EH (cell line): ENCODE measurements around the gene CEND1.
A peak's percentile ranks its signal among the peaks of the same experiment; 100 is the strongest.

Experiments
- DNase-seq: peaks from one replicate; pipeline ENCODE4 v3.0.0-alpha.2; 2015; ENCODE audit warnings: low read depth

The CEND1 gene

DNA sequence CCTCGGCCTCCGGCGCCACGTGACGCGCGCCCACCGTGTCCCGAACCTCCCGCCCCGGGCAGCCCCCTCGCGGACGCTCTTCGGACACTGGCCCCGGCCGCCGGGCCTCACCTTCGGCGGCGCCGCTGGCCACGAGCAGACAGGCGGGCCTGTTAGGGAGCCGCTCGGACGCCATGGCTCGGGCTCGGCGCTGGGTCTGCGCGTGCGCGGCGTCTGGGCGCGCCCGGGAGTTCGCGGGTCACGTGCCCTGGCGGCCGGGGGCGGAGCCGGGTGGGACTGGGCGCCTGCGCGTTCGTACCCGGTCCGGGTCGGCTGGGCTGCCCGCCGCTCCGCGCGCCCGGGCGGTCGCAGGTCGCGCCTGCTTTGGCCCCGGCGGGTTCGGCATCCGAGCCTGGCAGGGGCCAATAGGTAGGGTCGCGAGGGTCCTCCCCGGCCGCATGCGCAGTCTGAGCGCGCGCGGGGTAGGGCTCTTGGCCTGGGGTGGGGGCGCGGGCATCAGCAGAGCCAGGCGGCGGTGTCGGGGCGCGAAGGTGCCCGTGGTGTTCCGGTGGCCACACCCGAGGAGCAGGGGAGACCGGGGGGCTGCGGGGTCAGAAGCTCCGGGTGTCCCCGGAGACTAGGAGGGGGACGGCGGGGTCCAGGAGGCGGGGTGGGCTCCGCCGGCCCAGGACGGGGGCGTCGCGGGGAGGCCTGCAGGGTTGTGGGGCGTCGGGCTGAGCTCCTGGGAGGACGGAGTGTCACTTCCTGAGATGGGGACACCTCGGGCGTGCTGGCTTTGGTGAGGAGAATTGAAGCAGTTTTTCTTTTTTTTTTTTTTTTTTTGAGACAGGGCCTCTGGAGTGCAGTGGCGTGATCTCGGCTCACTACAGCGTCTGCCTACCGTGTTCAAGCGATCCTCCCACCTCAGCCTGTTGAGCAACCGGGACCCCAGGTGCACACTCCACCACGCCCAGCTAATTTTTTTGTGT lies 12.3 kb downstream of the CEND1 start, which contains the start of gene GATD1:
GATD1 (minus strand) TSS at position 200 of the 968 bp plus-strand sequence; CDS start at position 175, 25 bp downstream.
- DNase-seq: peak; percentile 86

DNA sequence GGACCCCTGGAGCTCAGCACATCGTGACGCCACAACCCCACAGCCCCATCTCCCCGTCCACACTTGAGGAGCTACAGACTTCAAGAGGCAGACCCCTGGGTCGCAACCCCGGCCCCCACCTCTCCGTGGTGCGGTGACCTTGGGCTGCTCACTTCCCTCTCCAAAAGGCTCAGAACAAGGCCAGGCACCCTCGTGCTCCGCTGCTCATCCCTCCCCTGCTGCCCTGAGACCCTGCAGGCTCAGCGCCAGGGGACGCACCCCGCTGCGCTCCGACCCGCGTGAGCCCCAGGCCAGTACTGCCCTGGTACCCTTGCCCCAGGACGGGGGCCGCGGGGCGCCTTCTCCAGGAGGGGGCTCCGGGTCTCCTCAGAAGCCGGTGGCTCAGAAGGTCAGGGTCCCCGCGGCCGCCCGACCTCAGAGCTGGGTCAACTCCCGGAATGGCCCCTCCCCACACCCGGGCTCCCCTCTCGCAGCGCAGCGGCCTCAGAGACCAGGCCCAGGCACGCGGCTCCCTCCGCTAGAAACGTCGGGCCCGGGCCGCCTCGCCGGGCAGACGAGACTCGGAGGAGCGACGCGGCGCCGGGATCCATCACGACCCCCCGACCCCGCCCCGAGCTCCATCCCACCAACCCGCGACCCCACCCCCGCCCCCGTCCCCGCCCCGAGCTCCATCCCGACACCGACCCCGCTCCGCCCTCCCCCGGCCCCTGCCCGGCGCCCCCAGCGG lies 13.2 kb downstream of the CEND1 start:
- DNase-seq: peak; percentile 38

DNA sequence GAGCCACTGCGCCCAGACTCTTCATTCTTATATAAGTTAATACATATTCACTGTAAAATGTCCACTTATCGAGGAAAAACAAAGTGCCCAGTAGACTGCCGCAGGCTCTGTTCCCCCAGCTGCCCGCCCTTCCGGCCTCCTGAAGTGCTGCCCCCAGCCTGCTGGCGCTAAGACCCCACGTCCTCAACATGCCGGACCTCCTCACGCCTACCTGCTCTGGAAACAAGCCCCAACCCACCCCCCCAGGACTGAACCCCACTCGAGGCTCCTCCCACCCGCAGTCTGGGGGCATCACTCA lies 13.7 kb downstream of the CEND1 start:
- no peak for DNase-seq

GRCh38 chr11:774873-775592 lies 14.9 kb downstream of the CEND1 start:
- DNase-seq: peak; percentile 55

DNA sequence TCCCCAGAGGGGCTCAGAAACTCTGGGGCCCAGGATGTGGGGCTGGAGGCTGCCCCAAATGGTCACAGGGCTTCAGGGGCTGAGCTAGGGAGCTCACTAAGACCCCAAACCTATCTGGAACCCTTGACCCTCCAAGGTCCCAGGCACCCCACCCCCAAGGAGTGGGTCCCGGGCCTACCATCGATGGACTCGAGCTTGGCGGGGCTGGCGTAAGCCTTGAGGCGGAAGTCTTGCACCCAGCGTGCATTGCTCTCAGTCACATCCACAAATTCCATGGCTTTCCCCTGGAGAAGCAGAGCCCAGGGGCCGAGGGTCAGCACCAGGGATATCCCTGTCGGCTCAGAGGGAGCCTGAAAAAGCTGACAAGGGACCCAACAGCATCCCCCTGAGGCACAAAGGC lies 16.1 kb downstream of the CEND1 start:
- DNase-seq: no peak

- DNase-seq: no peak
Measured at GRCh38 chr11:773425-773824, 16.5 kb downstream of the CEND1 start.

DNA sequence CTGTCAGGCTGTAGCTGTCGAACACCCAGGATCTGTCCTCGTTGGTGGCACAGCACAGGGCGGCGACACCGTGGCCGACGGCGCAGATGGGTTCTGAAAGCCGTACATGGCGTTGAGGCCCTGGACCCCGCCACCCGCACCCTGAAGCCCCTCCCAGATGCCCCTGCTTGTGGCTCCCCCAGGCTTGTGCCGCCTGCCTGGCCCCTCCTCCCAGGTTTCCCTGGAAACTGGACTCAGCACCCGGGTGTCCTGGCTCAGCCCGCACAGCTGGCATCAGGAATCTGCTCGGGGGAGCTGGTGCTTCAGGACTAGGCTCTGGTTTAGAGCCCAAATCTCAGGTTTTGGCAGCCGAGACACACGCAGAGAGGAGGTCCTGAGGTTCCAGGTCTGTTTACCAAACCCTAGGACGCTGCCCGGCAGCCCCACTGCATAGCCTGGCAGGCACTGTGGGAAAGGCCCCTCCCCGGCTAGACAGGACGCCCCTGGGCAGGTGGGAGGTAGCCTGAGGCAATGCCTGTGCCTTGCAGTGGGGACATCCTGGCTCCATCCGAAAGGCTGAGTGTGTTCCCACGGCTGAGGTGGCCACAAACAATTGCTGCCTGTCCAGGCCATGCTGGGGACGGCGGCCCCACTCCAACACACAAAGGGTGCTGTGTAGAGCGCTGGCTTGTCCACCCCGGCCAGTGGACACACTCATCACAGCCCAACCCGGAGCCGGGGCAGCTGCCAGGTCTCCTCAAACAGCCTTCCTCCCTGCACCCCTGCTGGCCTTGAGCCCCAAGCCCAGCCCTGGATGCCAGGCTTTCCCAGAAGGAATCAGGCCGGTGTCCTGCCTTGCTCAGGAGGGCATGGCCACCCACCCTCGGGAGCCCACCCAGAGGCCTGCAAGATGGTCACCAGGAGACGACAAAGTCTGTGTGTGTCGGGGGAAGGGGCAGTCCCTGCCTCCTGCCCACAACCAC lies 17.2 kb downstream of the CEND1 start:
- DNase-seq: no peak

- DNase-seq: no peak
Measured at GRCh38 chr11:771617-772204, 18.2 kb downstream of the CEND1 start.

GRCh38 chr11:770642-771616 lies 19.0 kb downstream of the CEND1 start:
- no peak for DNase-seq

GRCh38 chr11:769887-770641 lies 19.8 kb downstream of the CEND1 start:
- no peak for DNase-seq

DNA sequence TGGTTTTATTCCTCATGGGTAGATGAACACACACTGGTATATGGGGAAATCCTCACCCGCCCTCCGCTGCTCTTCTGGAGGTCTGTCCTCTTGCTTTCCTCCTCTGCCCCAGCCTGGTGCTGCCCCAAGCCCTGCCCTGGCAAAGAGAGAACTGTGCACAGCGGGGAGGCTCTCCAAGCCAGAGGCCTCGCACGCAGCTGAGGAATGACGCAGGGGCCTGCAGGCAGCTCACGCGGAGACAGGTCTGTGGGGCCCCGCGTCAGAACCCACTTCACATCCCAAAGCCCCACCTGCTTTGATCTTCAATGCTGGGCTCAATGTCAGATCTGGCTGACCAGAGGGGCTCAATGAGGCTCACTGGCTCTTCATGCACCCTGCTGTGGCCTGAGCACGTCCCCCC lies 22.7 kb downstream of the CEND1 start:
- DNase-seq: no peak

GRCh38 chr11:766936-767210 lies 23.0 kb downstream of the CEND1 start:
- DNase-seq: no peak

DNA sequence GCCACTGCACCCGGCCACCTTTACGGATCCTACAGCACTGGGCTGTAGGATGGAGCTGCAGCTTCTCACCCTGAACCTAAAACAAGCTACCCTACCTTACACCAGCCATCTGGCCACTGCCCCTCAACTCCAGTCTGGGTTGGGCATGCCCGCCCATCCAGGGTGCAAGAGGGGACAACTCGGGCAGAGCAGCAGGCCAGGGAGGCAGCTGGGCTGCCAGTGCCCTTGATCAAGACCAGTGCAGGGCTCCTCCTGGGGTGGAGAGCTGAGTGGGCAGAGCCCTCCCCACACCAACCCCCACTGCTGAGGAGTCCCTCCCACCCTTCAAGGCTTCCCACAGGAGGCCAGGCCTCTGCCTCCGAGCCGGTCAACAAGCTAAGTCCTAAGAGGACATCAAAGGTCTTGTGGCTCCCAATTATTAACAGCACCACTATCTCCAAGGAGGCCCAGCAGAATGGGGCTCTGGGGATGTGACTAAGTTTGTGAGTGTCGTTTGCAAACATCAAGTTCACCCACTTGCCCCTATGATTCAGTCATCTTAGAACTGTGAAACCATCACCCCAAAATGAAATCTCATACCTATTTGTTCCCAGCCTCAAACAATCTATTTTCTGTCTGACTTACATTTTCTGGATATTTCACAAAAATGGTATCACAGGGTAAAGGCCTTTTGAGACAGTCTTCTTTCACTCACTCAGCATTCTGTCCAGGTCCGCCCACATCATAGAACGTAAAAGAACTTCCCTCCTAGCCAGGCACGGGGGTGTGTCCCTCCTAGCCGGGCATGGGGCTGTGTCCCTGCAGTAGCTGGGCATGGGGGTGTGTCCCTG lies 23.6 kb downstream of the CEND1 start:
- DNase-seq: no peak

DNA sequence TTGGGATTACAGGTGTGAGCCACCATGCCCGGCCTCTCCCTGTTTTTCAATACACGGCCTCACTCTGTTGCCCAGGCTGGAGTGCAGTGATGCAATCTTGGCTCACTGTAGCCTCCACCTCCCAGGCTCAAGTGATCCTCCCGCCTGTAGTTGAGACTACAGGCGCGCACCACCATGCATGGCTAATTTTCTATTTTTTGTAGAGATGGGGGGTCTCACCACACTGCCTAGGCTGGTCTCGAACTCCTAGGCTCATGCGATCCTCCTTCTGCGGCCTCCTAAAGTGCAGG lies 24.1 kb downstream of the CEND1 start:
- DNase-seq: no peak

- DNase-seq: peak; percentile 60
Measured at GRCh38 chr11:765025-765801, 24.7 kb downstream of the CEND1 start.

DNA sequence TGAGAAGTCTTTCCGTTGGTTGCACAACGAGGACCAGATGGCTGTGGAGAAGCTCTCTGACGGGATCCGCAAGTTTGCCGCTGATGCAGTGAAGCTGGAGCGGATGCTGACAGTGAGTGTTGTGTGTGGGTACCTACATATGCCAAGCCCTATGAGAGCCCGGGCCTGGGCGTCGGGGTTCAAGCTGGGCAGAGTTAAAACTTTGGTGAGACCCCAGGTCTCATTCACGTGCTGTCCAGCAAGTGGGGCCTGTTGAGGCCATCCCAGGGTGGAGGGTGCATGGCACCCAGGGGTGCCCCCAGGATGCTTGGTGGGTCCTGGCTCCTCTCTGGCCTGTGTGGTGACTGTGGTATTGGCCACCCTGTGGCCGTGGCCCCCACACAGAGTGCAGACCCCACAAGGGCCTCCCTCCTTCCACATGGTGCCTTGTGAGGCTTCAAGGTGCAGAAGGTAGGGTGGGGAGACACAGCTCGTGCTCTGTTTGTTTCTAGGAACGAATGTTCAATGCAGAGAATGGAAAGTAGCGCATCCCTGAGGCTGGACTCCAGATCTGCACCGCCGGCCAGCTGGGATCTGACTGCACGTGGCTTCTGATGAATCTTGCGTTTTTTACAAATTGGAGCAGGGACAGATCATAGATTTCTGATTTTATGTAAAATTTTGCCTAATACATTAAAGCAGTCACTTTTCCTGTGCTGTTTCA lies 25.4 kb downstream of the CEND1 start:
- no peak for DNase-seq
